GM19328 (cell line): ENCODE data around the gene NUBPL.

Experiments
- ATAC-seq: cut with Tn5 transposase; IDR thresholded peaks from one replicate; pipeline ENCODE4 v1.9.1; 2021; ENCODE audit warnings: mild to moderate bottlenecking, moderate library complexity; ENCODE audit not compliant: unreplicated experiment

Gene NUBPL

GRCh38 chr14:31902945-31903646 lies 341.9 kb downstream of the NUBPL start:
- no peak for ATAC-seq

DNA sequence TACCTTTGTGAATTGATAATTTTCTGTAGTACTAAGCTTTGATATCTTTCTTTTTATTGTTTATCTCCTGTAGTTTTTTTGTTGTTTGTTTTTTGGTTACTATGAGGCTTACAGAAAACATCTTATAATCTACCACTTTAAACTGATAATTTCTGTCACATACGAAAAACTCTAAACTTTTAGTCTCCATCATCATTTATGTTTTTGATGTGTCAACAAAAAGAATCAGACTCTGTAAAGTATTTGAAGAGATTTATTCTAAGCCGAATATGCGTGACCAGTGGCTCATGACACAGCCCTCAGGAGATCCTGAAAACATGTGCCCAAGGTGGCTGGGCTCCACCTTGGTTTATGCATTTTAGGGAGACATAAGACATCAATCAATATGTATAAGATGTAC lies 348.8 kb downstream of the NUBPL start:
- no peak for ATAC-seq
